IPS-18c (cell line): Measurements from ENCODE around the gene MYL2.

Experiments used
- H3K4me3 ChIP-seq: 2 replicates; pipeline ENCODE4 v1.7.0; 2013; ENCODE audit warnings: low read depth, mild to moderate bottlenecking, low read length, moderate library complexity; ENCODE audit not compliant: insufficient read depth
- H3K9me3 ChIP-seq: one replicate; pipeline ENCODE4 v1.6.1; 2013; ENCODE audit warnings: mild to moderate bottlenecking, low read length, moderate library complexity; ENCODE audit not compliant: control insufficient read depth, insufficient read depth

The MYL2 gene

GRCh38 chr12:110869026-110869425 is 51.4 kb downstream of the MYL2 start:
- Histone ChIP-seq H3K9me3 (peaks cover 2% of the 10 kb centered on the region), H3K4me3 (no peak overlapping the region)

GRCh38 chr12:110865521-110865920 is 54.9 kb downstream of the MYL2 start:
- H3K4me3 ChIP-seq: no peak overlapping the region
- peaks cover 2% of the 10 kb centered on the region for H3K9me3 ChIP-seq

DNA sequence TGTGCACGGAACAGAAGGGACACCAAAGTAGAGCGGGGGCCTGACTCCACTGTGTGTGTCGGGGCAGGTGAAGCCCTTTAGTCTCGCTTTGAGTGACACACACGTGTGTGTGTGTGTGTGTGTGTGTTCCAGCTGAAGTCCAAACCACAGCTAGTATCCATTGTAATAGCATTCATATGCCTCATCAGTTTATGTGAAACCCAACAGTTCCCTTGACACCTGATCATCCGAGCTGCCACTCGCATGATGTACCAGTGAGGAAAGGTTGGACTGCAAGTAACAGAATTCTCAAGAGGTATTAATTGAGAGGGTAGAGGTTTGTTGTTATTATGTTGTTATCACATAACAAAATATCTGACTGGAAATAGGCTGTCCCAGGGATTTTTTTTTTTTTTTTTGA is 57.2 kb downstream of the MYL2 start:
- no peaks in the 10 kb centered on the region for H3K9me3 ChIP-seq
- no peak overlapping the region for H3K4me3 ChIP-seq

DNA sequence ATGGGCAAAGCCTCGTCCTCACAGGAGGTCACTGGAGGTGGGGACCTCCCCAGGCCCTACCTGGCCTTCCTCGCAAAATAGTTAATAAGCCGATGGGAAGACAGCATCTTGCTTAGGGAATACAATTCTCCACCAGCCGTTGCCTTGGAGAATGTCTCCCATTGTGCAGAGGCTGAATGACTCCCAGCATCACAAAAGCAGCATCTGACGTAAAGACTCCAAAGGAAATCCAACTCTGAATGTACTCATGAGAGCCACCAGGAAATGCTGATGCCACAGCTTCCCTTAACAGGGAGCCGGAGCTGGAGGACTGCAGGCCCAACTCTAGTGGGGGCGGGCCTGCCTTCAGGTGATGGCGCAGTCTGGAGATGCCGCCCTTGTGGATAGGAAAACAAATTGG is 58.0 kb downstream of the MYL2 start:
- Histone ChIP-seq H3K4me3 (no peak overlapping the region; the same call in 1 of the 2 replicates), H3K9me3 (no peaks in the 10 kb centered on the region)

DNA sequence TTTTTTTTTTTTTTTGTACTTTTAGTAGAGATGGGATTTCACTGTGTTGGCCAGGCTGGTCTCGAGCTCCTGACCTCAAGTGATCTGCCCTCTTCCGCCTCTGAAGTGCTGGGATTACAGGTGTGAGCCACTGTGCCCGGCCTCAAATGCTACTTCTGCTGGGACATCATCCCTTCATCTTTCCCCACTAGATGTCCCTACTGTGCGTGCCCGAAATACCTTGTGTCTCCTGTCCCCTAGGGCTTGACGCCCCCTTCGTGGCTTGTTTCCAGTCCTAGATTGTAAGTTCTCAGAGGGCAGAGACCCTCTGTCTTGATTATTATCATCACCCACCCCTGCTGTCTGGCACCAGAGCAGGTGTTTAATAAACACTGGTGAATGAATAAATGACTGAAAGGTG is 58.6 kb downstream of the MYL2 start:
- H3K9me3 ChIP-seq: no peaks in the 10 kb centered on the region
- H3K4me3 ChIP-seq: no peak overlapping the region
